GM21576 (cell line): ENCODE results near the gene BAZ2A.
"Not testable (repeated sequence)": the region's sequence is repeated elsewhere in the genome, so short reads cannot be mapped to it uniquely, and the experiment has no call there.

Experiments
- ATAC-seq: cut with Tn5 transposase; IDR thresholded peaks from one replicate; pipeline ENCODE4 v1.9.1; 2021; ENCODE audit warnings: mild to moderate bottlenecking, moderate library complexity; ENCODE audit not compliant: unreplicated experiment

Gene BAZ2A

GRCh38 chr12:56599041-56599440 is 31.1 kb downstream of the BAZ2A start:
- no peak for ATAC-seq

- ATAC-seq = no peak
Observed at GRCh38 chr12:56596815-56597214, 33.3 kb downstream of the BAZ2A start.

- no peak for ATAC-seq
Observed at GRCh38 chr12:56593909-56594621, 36.1 kb downstream of the BAZ2A start.

- no peak for ATAC-seq
Observed at GRCh38 chr12:56591961-56592360, 38.2 kb downstream of the BAZ2A start.

GRCh38 chr12:56591126-56591525 is 39.0 kb downstream of the BAZ2A start:
- no peak for ATAC-seq

GRCh38 chr12:56590237-56590830 is 39.8 kb downstream of the BAZ2A start:
- peak; percentile 55 for ATAC-seq

- ATAC-seq = no peak
Observed at GRCh38 chr12:56589783-56590182, 40.3 kb downstream of the BAZ2A start.

- ATAC-seq = no peak
Observed at GRCh38 chr12:56585098-56585497, 45.0 kb downstream of the BAZ2A start.

GRCh38 chr12:56581418-56582145 is 48.5 kb downstream of the BAZ2A start:
- no peak for ATAC-seq

GRCh38 chr12:56578983-56579546 is 51.1 kb downstream of the BAZ2A start:
- no peak for ATAC-seq

- ATAC-seq = not testable (repeated sequence)
Observed at GRCh38 chr12:56577248-56577647, 52.9 kb downstream of the BAZ2A start.

GRCh38 chr12:56574210-56574609 is 55.9 kb downstream of the BAZ2A start:
- ATAC-seq = no peak

GRCh38 chr12:56572288-56572687 is 57.8 kb downstream of the BAZ2A start:
- no peak for ATAC-seq

- ATAC-seq = no peak
Observed at GRCh38 chr12:56571121-56571520, 59.0 kb downstream of the BAZ2A start.

- no peak for ATAC-seq
Observed at GRCh38 chr12:56568146-56568545, 62.0 kb downstream of the BAZ2A start.

- peak; percentile 73 for ATAC-seq
Observed at GRCh38 chr12:56565510-56566101, 64.5 kb downstream of the BAZ2A start.

- ATAC-seq = no peak
Observed at GRCh38 chr12:56551070-56551469, 79.1 kb downstream of the BAZ2A start.

- ATAC-seq = no peak
Observed at GRCh38 chr12:56546680-56547079, 83.4 kb downstream of the BAZ2A start.
